GM19193 (cell line): Measurements from ENCODE around the gene RNU1-4.
"Not testable (repeated sequence)": the region's sequence is repeated elsewhere in the genome, so short reads cannot be mapped to it uniquely, and the experiment has no call there.

ENCODE experiments used
- POLR2A ChIP-seq: IDR thresholded peaks from 4 replicates; pipeline ENCODE4 v1.6.1; 2011; ENCODE audit not compliant: insufficient read depth, insufficient read length; ENCODE audit errors: extremely low read depth

RNU1-4 gene

DNA sequence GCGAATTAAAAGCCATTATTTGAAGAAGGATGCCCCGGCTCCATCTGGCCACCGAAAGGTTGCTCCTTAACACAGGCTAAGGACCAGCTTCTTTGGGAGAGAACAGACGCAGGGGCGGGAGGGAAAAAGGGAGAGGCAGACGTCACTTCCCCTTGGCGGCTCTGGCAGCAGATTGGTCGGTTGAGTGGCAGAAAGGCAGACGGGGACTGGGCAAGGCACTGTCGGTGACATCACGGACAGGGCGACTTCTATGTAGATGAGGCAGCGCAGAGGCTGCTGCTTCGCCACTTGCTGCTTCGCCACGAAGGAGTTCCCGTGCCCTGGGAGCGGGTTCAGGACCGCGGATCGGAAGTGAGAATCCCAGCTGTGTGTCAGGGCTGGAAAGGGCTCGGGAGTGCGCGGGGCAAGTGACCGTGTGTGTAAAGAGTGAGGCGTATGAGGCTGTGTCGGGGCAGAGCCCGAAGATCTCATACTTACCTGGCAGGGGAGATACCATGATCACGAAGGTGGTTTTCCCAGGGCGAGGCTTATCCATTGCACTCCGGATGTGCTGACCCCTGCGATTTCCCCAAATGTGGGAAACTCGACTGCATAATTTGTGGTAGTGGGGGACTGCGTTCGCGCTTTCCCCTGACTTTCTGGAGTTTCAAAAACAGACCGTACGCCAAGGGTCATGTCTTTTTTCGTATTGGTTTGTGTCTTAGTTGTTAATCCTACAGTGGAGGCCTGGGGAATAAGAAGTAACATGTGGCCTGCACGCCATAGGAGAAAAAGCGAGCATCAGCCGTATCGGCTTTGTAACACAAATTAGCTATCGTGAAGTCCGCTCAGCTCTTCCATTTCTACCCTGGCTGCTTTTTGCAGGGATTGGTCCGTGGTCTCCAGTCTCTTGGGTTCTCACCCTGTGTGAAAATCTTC, at the start of gene RNU1-4:
RNU1-4 (plus strand) TSS at position 470 of the 918 bp plus-strand sequence.
- not testable (repeated sequence) for TF ChIP-seq POLR2A

GRCh38 chr1:16716691-16717335, 23.5 kb upstream of the RNU1-4 start:
- TF ChIP-seq POLR2A, result no peak

- no peak for TF ChIP-seq POLR2A
These were observed 22.8 kb upstream of the RNU1-4 start for GRCh38 chr1:16717336-16718098.

DNA sequence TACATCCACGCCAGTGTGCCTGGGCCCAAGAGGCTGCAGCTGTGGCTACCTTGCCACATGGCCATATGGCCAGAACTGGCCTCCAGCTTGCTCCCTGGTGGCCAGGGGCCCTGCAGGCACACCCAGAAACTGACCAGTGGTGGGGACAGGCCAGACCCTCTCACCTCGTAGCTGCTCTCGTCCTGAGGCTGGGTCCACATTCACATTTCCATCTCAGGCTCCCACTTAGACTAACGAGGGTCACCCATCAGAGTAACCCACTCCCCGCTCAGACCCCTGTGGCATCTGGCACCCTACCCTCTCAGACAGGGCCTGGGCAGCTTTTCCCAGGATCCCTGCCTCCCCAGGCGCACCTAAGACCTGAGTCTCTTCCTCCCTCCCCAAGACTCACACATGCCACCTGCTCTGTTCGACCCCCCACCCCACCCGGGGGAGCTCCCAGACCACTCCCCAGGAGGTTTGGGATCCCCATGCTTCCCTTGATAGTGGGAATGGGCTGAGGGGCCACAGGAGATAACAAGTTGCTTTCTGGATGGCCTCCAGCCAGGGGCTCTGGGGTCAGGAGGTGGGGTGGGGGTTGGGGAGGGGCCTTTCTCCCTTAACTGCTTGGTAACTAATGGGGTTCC, 21.3 kb upstream of the RNU1-4 start:
- no peak for TF ChIP-seq POLR2A

DNA sequence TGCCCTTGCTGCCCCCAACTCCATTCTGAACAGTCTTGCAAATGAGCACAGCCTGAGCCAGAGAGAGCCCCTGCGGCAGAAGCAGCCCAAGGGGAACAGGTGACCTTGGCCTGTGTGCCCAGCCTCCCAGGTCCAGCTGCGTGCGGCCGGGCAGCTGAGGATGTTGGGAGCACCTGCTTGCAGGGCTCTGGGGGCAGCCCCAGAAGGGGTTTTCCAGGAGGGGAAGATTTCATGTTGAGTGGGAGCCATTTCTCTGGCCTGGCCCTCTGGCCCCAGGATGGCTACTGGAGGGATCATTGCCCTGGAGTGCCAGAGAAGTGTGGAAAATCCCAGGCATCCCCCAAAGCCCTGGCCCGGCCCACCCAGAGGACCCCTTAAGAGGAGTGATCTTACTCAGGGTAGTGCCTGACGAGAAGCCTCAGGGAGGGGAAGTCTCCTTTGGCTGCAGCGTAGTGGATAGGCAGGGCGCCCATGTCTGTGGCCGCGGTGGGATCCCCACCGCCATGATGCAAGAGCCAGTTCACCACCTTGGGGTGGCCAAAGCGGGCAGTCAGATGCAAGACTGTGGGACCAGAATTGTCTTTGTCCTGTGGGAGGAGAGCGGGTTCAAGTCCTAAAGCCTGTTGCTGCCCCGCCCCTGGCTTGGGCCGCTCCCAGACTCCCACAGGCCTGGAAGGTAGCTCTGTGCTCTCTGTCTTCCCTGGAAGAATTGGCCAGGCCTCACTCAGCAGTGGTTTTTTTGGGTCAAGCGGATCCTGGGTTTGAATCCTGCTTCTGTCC, 20.6 kb upstream of the RNU1-4 start:
- TF ChIP-seq POLR2A, result no peak

DNA sequence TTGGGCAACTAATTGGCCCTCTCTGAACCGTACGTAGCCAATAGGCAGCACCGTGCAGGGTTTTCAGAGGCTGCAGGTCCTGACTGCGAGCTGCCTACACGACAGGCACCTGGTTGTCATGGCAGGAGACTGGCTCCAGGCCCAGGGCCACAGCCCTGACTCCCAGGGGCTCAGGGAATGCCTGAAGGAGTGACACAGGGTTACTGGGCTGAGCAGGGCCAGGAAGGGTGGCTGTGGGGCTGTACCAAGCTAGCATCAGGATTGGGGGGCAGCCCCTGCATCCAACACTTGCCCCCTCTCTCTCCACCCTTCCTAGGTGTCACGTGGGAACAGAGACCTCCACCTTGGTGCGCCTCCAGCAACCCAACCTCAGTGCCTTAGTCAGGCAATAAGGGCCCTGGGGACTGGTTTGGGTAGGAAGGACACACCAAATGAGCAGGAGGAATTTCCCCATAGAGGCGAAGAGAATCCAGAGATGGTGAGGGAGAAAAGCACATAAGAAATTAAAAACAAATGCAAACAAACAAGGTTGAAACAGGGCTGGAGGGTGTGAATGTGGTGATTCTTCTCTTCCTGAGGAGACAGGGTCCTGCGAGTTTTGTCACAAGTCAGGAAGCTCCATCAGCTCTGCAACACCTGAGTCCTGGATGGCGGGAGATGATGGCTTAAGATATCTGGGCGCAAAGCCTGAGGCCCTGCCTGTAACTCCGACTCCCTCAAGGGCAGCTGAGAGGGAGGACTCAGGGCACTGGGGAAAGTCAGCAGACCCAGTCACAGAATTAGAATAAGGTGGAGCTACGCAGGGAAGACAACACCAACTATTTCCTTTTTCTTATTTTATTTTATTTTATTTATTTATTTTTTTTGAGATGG, 19.7 kb upstream of the RNU1-4 start:
- no peak for TF ChIP-seq POLR2A

DNA sequence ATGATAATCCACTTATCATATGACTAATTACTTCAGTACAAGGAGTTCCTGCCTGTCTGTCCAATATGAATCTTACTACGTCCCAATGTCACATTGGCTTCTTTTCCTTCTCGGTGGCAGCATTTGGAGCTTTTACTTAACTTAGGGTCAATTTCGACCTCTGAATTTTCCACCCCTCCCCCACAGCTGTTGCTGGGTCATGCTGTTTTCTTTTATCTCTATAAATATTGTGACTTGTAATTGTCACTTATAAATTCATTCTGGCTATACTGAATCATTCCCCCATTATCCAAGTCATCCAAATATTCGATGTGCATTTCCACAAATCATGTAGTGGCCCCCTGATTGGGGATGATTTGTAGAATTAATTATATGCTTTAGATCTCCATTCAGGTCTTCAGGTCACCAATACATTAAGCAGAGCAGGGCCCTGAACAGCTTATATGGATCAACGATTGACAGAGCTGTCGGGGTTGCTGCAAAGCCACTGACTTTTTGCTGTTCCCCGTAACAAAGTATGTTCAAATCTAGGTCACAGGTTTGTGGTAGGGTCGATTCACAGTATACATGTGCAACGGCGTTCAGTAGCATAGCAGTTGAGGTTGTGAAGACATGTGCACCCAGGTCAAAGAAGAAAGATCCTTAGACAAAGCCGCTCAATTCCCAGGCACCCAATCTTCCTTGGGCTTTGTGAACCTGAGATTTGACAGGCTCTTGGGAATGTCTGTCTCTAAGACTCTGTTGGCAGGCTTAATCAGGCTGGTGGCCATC, 18.3 kb upstream of the RNU1-4 start:
- no peak for TF ChIP-seq POLR2A

- no peak for TF ChIP-seq POLR2A
These were observed 15.4 kb upstream of the RNU1-4 start for GRCh38 chr1:16724718-16725438.

GRCh38 chr1:16727190-16728111, 12.9 kb upstream of the RNU1-4 start:
- no peak for TF ChIP-seq POLR2A
